ENCODE measurements around the gene C3orf18. TPM values are rescaled to one million over a fixed set of nuclear protein-coding genes. Genes with fewer than 3 reads are reported as not detected.

Gene C3orf18
- total RNA-seq, 1 experiment from 2014 or later, result 7.1 TPM

DNA sequence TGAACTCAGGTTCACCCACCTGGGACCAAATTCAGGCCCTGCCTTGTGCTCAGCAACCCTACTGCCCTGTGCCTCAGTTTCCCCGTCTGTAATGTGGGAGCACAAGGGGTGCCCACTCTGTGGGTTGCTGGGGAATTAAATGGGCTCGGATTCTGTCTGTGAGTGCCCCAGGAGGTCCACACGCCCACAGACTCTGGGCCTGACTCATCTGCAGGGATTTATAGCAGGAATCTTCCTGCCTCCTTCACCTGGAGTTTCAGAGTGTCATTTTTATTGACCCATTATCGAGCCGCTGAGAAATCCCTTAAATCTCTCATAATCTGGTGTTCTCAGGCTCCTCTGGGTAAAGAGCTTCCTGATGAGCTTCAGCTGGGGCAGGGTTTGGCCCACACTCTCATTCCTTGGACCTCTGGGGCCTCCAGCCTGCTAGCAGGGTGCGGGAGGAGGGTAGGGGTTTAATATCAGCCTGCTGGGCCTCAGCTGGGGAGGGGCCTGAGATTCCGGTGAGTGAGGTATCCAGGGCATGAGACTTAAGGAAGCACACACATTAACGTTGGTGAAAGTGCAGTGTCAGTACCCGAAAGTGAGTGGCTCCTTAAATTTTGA, 16.4 kb downstream of the C3orf18 start:
- H3K14ac ChIP-seq (ENCODE audit: insufficient read depth, low read length), result no peak overlapping the region
- no peak overlapping the region for H3K23ac ChIP-seq (ENCODE audit: insufficient read length, low read depth, low read length)
- H3K27ac ChIP-seq (ENCODE audit: insufficient read length, low read depth, low read length), result no peak overlapping the region
- H3K9me3 ChIP-seq (ENCODE audit: control insufficient read depth, low read depth, low read length), result no peaks in the 10 kb centered on the region
- H3K18ac ChIP-seq (ENCODE audit: insufficient read length, low read depth, low read length), result no peak overlapping the region
- H4K5ac ChIP-seq (ENCODE audit: insufficient read length, low read depth, low read length), result no peak overlapping the region
- H3K79me2 ChIP-seq (ENCODE audit: insufficient read depth, low read length), result no peaks in the 10 kb centered on the region
- no peaks in the 10 kb centered on the region for H3K27me3 ChIP-seq (ENCODE audit: insufficient read depth, low read length)
- H4K20me1 ChIP-seq (ENCODE audit: control insufficient read depth, insufficient read depth, insufficient read length), result no peaks in the 10 kb centered on the region
- Mint-ChIP-seq H3K27ac (no peak overlapping the region), H3K36me3 (ENCODE audit: insufficient read depth in 1 of 3, low read depth in 3 of 3) (no peaks in the 10 kb centered on the region), H3K4me1 (peaks cover 16 to 23% of the 10 kb centered on the region in 2 experiments), H3K9me3 (no peaks in the 10 kb centered on the region), H3K4me3 (no peak overlapping the region; a peak in 1 of 5 replicates), H3K27me3 (ENCODE audit: low read depth) (peaks cover 12% of the 10 kb centered on the region)
- H3K56ac ChIP-seq (ENCODE audit: insufficient read length, low read depth, low read length), result no peak overlapping the region
- TF ChIP-seq, protein P1, sequence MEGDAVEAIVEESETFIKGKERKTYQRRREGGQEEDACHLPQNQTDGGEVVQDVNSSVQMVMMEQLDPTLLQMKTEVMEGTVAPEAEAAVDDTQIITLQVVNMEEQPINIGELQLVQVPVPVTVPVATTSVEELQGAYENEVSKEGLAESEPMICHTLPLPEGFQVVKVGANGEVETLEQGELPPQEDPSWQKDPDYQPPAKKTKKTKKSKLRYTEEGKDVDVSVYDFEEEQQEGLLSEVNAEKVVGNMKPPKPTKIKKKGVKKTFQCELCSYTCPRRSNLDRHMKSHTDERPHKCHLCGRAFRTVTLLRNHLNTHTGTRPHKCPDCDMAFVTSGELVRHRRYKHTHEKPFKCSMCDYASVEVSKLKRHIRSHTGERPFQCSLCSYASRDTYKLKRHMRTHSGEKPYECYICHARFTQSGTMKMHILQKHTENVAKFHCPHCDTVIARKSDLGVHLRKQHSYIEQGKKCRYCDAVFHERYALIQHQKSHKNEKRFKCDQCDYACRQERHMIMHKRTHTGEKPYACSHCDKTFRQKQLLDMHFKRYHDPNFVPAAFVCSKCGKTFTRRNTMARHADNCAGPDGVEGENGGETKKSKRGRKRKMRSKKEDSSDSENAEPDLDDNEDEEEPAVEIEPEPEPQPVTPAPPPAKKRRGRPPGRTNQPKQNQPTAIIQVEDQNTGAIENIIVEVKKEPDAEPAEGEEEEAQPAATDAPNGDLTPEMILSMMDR (conservative IDR thresholded peaks at IDR 0.05), result no peak
- no peak overlapping the region for H2AFZ ChIP-seq (ENCODE audit: low read length)
- no peak overlapping the region for H2AK5ac ChIP-seq (ENCODE audit: insufficient read length, low read length)
- no peak overlapping the region for H2BK20ac ChIP-seq (ENCODE audit: low read depth, low read length, poor library complexity, severe bottlenecking)
- H3K23me2 ChIP-seq (ENCODE audit: insufficient read length, low read depth, low read length, poor library complexity, severe bottlenecking), result no peaks in the 10 kb centered on the region
- no peak overlapping the region for H2BK5ac ChIP-seq (ENCODE audit: insufficient read length, low read length)
- no CpG with 5 or more reads among the region's 9 CpGs for WGBS (ENCODE audit: extremely low coverage, insufficient read length, low lambda C conversion rate)
- no peaks in the 10 kb centered on the region for H3K4me1 ChIP-seq (ENCODE audit: insufficient read depth, low read length)
- H3K9ac ChIP-seq (ENCODE audit: extremely low read depth, insufficient read length, low read length), result no peak overlapping the region
- H3K4me2 ChIP-seq (ENCODE audit: insufficient read depth, insufficient read length, low read length), result no peak overlapping the region
- H3K79me1 ChIP-seq (ENCODE audit: insufficient read depth, low read depth, low read length, poor library complexity, severe bottlenecking), result no peaks in the 10 kb centered on the region
- no peak overlapping the region for H2BK120ac ChIP-seq (ENCODE audit: low read depth, low read length, poor library complexity, severe bottlenecking)
- no peak for DNase-seq
- no peak overlapping the region for H4K91ac ChIP-seq (ENCODE audit: insufficient read length, low read depth, low read length)
- no peak overlapping the region for H3T11ph ChIP-seq (ENCODE audit: low read length)
- H2BK12ac ChIP-seq (ENCODE audit: insufficient read length, low read depth, low read length), result no peak overlapping the region
- no peak overlapping the region for H4K8ac ChIP-seq (replicated peaks; ENCODE audit: insufficient read length, low read depth, low read length)
- no peak overlapping the region for H3K4ac ChIP-seq (ENCODE audit: low read depth, low read length)
- H2BK15ac ChIP-seq (ENCODE audit: low read depth, low read length), result no peak overlapping the region

Data from H9 (cell line).